GM12874 (cell line): ENCODE measurements around the gene TUBG2.

ENCODE experiments used
- CTCF ChIP-seq: IDR thresholded peaks from 2 replicates; pipeline ENCODE4 v1.5.1; 2011; ENCODE audit warnings: low read depth, mild to moderate bottlenecking, control low read depth, low read length, moderate library complexity; ENCODE audit not compliant: insufficient read depth

The TUBG2 gene

GRCh38 chr17:42629411-42630009, 29.6 kb upstream of the TUBG2 start:
- no peak for TF ChIP-seq CTCF

DNA sequence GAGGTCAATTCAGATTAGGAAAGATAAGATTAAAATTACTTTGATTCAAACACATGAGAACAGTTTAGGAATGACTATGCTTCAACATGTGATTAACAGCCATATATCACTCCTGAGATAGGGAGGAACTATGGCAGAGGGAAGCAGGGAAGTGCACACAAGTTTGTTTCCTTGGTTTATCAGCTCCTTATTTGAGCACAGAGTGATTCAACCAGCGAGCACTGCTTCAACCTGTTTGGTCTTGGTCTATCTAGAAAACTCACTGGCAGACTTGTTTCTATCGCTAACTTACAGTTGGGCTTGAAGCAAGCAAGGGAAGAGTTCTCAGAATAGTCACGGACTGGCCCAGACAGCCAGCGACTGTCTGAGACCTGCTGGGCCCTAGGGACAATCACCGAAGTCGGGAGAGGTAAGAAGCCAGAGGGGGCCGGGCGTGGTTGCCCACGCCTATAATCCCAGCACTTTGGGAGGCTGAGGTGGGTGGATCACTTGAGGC, 26.1 kb upstream of the TUBG2 start:
- TF ChIP-seq CTCF = no peak

GRCh38 chr17:42639525-42640113, 19.5 kb upstream of the TUBG2 start:
- no peak for TF ChIP-seq CTCF

DNA sequence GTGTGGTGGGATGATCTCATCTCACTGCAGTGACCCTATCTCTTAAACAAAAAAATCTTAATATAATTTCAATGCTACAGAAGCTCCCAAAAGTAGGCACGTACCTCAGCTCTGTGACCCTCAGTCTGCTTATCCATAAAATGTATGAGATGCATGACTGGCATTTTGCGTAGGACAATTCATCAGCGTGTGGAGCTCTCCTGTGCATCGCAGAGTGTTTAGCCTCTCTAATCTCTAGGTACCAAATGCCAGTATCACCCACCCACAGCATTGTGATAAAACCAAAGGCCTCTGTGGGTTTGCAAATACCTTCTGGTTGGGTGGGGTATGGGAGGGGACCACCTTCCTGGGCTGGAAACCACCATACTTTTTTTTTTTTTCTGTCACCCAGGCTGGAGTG, 19.0 kb upstream of the TUBG2 start:
- TF ChIP-seq CTCF = no peak

GRCh38 chr17:42642336-42642735, 16.7 kb upstream of the TUBG2 start:
- TF ChIP-seq CTCF = no peak

DNA sequence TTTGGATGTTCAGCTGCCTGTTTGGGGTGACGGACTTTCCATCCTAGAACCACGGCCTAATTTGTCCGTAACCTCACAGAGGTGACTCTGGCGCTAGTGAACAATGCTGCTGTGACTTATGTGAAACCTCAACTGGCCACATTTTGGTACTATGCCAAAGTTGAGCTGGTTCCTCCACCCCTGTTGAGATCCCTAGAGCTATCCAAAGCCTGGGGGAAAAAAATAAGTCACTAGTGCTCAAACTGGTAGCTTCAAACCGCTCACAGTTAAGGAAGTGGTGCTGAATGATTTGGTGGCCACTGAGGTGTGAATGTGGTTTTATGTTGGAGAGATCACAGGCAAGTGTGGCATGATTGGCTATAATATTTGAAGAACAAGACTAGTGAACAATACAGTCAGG, 11.3 kb upstream of the TUBG2 start:
- no peak for TF ChIP-seq CTCF

- TF ChIP-seq CTCF = no peak
These were observed 7.7 kb upstream of the TUBG2 start for GRCh38 chr17:42651392-42651791.
